NCI-H1105 (cell line): Measurements from ENCODE around the gene TYMS.

Source experiments
- DNase-seq: peaks from one replicate; lab custom pipeline; 2025; lab: John Stamatoyannopoulos, UW

Gene TYMS

DNA sequence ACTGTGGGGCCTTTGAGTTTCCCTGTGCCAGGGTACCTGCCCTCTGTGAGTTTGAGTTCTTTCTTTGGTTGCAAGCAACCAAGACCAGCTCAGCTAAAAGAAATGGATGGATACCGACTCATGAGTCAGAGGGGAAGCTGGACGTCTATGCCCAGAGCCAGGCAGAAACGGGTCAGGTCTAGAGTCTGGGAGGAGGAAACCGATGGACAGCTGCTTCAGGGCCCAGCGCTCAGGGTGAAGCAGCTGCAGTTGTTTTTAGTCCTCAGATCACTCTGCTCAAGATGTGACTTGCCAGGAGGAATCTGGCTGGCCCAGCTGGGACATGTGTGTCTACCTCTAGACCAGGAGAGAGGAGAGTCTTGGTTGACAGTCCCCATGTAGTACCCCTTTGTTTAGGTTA is 10.1 kb upstream of the TYMS start:
- DNase-seq, result no peak

DNA sequence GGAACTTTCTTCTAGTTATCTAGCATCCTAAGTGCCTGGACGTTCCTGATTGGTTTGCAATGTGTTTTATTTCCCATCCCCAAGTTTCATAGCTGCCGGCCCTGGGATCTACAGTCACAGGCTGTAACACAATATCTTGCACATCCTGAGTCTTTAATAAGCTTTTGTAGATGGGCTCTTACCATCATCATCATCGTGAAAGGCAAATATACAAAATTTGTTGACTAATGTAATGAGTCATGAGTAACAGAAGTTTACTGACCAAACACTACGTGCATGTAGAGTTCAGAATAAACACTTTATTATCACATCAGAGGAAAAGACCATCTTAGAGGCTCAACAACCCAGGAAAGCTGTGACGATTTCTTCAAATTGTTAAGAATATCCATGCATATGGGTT is 8.1 kb upstream of the TYMS start:
- DNase-seq, result no peak

DNA sequence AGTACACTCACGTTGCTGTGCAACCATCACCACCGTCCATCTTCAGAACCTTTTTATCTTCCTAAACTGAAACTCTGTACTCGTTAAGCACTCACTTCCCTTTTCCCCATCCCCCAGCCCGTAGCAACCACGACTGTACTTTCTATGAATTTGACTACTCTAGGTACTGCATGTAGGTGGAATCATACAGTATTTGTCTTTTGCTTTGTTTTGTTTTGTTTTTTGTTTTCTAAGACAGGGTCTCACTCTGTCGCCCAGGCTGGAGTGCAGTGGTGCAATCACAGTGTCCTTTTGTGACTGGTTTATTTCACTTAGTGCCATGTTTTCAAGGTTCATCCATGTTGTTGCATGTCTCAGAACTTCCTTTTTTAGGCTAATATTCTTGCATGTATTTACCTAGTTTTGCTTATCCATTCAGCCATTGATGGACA is 7.0 kb upstream of the TYMS start:
- DNase-seq, result no peak

DNA sequence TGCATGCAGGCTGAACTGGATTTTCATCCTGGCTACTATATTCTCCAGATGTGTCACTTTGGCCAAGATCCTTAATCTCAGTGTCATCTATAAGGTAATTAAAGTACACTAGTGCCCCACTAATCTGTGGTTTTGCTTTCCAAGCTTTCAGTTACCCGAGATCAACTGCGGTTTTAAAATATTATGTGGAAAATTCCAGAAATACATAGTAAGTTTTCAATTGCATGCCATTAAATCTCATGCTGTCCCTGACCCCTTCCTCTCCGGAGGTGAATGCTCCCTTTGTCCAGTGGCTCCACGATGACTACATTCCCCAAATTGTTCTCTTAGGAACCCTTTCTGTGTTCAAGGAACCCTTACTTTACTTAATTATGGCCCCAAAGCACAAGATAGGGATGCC is 5.3 kb upstream of the TYMS start:
- no peak for DNase-seq

DNA sequence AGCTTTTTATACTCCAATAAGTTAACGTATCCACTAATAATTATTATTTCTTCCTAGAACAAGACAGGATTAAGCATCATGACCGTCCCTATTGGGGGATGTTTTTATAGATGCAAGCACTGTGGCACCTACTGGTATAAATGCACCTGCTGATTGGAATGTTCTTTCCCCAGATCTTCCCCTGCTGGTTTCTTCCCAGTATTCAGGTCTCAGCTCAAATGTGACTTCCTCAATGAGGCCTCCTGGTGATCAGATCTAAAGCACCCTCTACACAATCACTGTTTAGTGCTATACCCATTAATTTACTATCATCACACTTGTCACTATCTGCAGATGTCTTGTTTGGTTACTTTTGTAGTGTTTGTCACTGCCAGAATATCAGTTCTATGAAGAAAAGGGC is 3.9 kb upstream of the TYMS start:
- DNase-seq, result no peak

DNA sequence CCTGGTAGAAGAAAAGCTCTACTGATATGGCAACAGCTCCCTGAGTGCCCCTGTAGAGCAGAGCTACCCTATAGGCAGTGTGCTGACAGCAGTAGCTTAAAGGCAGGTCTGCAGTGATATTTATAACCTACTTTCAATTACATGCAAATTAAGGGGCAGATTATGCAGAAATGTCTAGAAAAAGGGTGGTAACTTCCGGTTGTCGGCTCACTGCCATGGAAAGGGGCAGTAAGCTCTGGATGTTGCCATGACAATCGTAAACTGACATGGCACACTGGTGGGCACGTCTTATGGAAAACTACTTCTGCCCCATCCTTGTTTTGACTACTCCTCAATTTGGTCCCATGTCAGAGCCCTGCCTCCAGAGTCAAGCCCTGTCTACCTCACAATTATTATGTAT is 2.9 kb upstream of the TYMS start:
- DNase-seq, result no peak

DNA sequence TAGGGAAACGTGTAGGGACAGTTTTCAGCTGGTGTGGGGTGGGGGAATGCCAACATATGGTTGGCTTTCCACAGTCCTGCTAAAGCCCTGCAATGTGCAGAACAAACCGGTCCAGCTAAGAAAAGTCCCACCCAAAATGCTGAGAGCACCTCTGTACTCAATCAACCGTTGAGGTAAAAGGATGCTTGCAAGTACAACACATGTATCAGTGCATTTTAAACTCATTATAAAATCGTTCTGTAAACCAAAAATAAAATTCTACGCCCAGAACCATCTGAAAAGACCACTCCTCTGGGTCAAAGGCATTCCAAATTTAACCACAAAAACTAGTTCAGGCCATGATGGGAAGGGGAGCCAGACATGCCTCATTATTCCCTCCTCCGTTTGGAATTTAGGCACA is 2.0 kb upstream of the TYMS start:
- no peak for DNase-seq

DNA sequence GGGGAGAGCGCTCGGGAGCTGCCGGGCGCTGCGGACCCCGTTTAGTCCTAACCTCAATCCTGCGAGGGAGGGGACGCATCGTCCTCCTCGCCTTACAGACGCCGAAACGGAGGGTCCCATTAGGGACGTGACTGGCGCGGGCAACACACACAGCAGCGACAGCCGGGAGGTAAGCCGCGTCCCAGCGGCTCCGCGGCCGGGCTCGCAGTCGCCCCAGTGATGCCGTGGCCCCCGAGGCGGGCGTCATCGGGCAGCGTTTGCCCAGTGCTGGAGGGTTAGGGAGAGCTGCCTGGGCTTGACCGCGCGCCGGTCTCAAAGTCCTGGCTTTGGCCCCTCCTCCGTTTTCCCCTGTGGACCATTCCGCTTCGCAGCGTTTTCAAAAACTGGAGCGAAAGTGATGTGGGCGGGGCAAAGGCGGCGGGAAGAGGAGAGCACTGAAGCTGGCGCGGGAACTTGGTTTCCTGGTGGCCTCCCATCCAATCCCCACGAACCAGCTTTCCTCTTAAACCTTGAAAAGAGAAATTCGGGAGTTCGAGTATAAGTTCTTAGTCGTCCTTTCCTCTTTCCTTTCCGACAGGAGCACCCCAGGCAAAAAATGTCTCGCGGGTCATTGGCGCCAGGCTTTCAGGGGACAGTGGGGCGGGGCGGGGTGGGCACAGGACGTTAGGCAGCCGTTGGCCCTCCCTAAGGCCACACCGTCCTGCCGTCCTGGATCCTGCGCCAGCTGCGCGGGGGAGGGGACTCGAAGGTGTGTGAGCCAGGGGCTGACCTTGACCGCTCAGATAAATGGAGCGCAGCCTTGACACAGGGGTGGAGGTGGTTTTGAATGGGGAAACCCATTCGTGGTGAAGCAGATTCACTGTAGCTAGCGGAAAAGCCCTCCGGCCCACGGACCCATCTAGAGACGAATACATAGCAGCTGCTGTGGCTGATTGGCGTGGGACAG is 821 bp downstream of the TYMS start:
- peak; percentile 76 for DNase-seq

DNA sequence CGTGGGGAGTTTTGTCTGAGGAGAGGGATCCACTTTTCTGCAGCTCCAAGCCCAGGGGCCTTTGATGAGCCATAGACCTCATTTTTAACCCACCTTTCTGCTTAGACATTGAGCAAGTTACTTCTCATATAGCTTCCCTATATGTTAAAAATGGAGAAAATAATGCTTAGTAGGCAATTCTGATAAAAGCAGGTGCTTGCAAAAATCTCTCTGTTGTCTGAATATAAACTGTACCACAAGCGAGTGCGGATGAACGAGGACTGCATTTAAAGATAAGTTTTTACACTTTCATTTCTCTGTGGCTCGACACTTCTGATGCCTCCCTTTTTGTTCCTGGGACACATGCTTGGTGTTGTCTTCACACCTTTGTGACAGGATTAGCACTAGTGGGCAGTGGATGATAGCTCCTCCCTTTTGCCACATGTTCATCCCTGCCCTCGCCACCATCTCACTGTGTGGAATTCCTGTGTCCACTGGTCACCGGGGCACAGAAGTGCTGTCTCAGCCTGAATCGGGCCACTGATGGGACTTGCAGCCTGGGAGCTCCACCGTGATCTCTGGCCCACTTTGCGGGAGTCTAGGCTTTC is 1.6 kb downstream of the TYMS start:
- DNase-seq, result no peak

DNA sequence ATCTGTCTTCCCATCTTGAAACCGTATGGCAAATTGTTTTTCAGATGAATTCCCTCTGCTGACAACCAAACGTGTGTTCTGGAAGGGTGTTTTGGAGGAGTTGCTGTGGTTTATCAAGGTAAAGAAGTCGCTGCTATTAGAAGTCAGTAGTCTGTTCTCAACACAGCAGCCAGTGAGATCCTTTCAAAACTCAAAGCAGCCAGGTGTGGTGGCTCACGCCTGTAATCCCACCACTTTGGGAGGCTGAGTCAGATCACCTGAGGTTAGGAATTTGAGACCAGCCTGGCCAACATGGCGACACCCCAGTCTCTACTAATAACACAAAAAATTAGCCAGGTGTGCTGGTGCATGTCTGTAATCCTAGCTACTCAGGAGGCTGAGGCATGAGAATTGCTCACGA is 2.1 kb downstream of the TYMS start:
- DNase-seq, result no peak

DNA sequence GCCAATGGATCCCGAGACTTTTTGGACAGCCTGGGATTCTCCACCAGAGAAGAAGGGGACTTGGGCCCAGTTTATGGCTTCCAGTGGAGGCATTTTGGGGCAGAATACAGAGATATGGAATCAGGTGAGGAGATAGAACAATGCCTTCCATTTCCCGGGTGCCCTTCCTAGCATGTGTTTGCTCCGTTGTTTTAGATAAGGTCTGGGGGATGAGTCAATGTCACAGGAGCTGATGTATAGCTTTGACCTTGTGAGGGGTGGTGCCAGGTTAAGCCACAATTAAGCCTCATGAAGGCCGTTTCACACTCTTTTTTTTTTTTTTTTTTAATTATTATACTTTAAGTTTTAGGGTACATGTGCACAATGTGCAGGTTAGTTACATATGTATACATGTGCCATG is 4.7 kb downstream of the TYMS start:
- no peak for DNase-seq

DNA sequence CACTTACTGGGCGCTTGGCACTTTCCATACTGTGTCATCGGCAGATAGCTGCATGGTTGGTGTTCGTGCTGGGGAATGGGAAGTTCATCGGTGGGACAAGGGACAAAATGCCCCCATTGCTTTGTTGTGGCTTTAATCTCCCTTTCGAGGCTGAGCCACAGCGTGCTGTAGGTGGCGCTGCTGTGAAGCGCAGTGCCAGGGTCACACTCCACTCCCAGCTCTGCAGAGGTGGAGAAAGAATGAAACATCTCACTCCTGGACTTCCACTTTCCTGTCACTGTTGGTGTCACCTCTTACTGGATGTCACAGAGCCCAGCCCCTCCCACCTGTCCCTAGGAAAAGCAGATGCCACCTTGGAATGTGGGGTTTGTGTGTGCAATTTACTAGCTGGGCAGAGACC is 8.7 kb downstream of the TYMS start:
- no peak for DNase-seq

DNA sequence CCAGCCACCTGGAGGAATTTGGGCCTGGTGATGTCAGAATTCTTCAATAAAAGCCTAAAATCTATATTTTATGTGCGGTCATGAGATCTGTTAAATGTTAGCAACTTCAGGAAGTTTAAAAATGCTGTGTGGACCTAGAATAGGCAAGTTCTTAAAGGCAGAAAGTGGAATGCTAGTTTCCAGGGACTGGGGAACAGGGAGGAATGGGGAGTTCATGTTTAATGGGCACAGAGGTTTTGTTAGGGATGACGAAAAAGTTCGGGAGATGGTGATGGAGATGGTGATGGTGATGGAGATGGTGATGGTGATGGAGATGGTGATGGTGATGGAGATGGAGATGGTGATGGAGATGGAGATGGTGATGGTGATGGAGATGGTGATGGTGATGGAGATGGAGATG is 9.2 kb downstream of the TYMS start:
- DNase-seq, result no peak

DNA sequence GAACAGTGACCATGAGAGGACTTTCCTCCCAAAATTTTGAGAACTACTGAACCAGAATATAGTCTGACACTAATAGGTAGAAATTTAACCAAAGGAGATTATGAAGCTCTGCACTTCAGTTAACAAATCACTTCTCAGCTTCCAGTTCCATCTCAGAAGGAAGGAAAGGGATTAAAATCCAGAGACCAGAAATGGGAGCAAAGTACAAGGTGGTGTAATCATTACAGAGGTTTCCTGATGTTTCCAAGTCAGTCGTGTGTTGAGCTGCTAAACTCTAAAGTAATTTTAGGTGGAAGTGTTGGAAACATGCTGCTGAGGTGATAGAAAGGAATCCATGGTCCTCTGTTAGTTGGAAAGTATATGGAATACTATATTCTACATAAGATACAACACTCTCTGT is 10.8 kb downstream of the TYMS start:
- DNase-seq, result no peak

DNA sequence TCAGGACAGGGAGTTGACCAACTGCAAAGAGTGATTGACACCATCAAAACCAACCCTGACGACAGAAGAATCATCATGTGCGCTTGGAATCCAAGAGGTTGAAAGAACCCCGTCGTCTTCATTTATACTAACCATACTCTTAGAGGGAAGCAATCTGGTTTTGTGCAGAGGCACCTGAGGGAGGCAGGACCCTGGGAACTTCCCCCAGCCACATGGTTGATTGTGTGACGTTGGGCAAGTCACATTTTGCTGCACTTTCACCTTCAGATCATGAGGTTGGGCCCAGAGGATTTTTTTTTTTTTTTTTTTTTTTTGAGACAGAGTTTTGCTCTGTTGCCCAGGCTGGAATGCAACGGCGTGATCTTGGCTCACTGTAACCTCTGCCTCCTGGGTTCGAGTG is 11.6 kb downstream of the TYMS start:
- no peak for DNase-seq

DNA sequence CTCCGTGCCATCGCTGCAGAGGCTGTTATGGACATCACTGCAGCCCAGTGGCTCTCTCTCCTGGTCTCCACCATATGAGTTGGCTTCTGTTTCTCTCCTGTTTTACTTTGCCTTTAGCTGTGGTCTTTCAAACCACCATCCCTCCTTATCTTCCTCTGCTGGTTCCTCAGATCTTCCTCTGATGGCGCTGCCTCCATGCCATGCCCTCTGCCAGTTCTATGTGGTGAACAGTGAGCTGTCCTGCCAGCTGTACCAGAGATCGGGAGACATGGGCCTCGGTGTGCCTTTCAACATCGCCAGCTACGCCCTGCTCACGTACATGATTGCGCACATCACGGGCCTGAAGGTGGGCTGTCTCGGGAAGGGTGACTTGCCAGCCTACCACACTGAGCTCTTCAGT is 13.1 kb downstream of the TYMS start:
- DNase-seq, result no peak

DNA sequence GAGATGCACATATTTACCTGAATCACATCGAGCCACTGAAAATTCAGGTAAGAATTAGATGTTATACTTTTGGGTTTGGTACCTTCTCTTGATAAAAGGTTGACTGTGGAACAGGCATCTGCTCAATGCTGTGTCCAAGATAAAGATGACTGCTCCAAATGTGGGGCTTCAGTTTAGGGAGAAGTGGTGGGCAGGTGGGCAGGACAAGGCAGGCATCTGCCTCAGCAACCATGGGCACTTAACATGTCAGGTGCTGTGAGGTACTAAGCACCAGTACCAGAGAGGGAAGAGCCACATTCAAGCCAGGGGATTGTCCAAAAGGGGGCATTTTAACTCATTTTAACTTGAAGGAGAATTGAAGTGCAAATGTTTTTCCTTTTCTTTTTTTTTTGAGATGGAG is 14.0 kb downstream of the TYMS start:
- no peak for DNase-seq

DNA sequence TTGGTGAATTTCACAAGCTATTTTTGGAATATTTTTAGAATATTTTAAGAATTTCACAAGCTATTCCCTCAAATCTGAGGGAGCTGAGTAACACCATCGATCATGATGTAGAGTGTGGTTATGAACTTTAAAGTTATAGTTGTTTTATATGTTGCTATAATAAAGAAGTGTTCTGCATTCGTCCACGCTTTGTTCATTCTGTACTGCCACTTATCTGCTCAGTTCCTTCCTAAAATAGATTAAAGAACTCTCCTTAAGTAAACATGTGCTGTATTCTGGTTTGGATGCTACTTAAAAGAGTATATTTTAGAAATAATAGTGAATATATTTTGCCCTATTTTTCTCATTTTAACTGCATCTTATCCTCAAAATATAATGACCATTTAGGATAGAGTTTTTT is 15.9 kb downstream of the TYMS start:
- DNase-seq, result no peak

DNA sequence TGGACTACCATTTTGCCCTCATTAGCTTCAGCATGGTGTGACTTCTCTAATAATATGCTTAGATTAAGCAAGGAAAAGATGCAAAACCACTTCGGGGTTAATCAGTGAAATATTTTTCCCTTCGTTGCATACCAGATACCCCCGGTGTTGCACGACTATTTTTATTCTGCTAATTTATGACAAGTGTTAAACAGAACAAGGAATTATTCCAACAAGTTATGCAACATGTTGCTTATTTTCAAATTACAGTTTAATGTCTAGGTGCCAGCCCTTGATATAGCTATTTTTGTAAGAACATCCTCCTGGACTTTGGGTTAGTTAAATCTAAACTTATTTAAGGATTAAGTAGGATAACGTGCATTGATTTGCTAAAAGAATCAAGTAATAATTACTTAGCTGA is 16.3 kb downstream of the TYMS start:
- no peak for DNase-seq

DNA sequence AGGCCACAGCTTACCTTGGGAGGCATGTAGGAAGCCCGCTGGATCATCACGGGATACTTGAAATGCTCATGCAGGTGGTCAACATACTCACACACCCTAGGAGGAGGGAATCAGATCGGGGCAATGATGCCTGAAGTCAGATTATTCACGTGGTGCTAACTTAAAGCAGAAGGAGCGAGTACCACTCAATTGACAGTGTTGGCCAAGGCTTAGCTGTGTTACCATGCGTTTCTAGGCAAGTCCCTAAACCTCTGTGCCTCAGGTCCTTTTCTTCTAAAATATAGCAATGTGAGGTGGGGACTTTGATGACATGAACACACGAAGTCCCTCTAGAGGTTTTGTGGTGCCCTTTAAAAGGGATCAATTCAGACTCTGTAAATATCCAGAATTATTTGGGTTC is 17.9 kb downstream of the TYMS start:
- DNase-seq, result no peak

DNA sequence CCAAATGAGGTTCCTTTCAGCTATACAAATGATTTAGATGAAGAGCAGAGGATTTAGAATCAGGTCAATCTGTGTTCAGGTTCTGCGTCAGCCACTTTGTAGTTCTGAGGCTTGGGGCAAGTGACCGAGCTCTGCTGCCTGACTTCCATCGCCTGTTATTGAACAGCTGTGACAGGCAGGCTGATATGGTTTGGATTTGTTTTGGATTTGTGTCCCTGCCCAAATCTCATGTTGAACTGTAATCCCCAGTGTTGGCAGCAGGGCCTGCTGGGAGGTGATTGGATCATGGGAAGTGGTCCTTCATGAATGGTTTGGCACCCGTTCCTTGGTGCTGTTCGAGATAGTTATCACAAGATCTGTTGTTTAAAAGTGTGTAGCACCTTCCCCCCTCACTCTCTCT is 18.6 kb downstream of the TYMS start:
- DNase-seq, result no peak

DNA sequence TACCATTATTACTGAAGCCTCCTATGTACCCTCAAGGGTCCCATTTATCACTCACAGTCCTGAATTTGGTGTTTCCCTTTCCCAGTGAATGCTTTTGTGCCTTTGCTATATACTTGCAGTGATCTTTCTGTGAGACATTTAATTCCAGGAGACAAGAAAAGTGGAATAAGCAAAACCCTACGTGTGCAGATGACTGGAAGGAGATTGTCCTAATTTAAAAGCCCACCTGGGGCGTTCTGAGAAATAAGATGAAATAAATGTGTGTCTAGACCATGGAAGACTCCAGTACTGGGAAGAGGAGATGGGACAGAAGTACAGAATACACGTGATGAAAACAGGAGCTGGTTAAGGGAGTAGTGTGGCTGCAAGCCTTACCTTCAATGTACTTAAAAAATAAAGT is 19.3 kb downstream of the TYMS start:
- no peak for DNase-seq

DNA sequence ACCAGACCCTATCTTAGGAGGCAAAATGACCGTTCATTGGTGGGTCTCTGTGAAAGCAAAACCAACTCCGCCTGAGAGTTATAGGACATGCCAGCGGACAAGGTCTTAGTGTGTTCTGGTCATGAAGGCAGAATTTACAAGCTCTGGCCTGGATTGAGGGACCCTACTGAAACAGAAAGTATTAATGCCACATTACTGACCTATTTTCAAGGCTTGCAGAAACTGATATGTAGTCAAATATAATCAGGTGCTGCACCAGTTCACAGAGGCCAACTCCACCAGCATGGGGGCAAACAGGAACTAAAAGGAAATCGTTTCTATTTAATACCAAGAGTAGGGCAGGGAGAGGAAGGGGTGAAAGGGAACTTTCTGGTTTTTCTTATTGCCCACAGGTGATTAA is 19.7 kb downstream of the TYMS start:
- DNase-seq, result no peak

DNA sequence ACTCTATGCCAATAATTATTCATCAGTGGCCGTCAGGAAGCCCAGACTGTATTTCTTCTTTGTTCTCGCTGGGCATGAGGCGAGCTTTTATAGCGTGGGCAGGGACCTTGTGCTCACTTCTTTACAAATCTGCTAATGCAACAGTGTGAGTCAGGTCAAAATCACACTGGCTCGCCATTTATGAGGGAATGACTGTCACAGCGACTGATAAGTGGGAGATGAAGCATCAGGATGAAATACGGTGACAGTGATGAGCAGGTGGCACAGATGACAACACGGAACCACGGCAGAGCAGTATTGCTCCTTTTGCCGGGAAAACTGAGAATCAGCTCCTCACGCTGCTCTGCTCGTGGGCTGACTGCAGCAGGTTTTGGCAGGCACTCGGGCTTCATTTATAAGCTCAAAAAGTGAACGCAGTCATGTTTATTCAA is 20.5 kb downstream of the TYMS start:
- DNase-seq, result no peak
